Measurements from ENCODE around the gene ZNF585A. TPM values are rescaled to one million over a fixed set of nuclear protein-coding genes. Genes with fewer than 3 reads are reported as not detected.

Gene ZNF585A
- total and polyA plus RNA-seq, 2 of the 8 experiments (the other 6 are each of a cell fraction or from before 2014, with no cell fraction given) = 4.5 to 8.3 TPM

- Histone ChIP-seq H2BK20ac (ENCODE audit: low read length) (no peak overlapping the region), H2BK15ac (ENCODE audit: low read length) (no peak overlapping the region), H3K4me3 (ENCODE audit: extremely low read depth in 1 of 4, insufficient read depth in 2 of 4, low read depth in 3 of 4, low read length in 4 of 4) (no peak overlapping the region), H2AK5ac (ENCODE audit: low read depth, low read length) (no peak overlapping the region), H4K5ac (ENCODE audit: insufficient read length, low read depth, low read length) (no peak overlapping the region), H4K8ac (ENCODE audit: extremely low read depth, insufficient read depth, low read length) (no peak overlapping the region), H3K79me2 (ENCODE audit: control insufficient read depth in 1 of 2, insufficient read depth in 2 of 2, low read length in 2 of 2) (no peaks in the 10 kb centered on the region), H3K36me3 (ENCODE audit: control insufficient read depth in 2 of 4, insufficient read depth in 4 of 4, low read length in 3 of 4) (peaks cover 0 to 35% (median 9%) of the 10 kb centered on the region in 4 experiments; a peak in 3 of 8 replicates), H3K27ac (ENCODE audit: low read depth, low read length) (no peak overlapping the region), H2BK5ac (ENCODE audit: low read depth, low read length) (no peak overlapping the region), H3K23ac (ENCODE audit: insufficient read length) (no peak overlapping the region), H4K20me1 (replicated peaks in 1 of 2; ENCODE audit: control insufficient read depth in 1 of 2, insufficient read depth in 2 of 2, low read length in 2 of 2) (no peaks in the 10 kb centered on the region), H2BK120ac (replicated peaks; ENCODE audit: low read depth, low read length) (no peak overlapping the region), H3K79me1 (ENCODE audit: low read depth, low read length) (no peaks in the 10 kb centered on the region), H3K9ac (replicated peaks in 1 of 4; ENCODE audit: extremely low read depth in 1 of 4, low read depth in 3 of 4, low read length in 3 of 4) (no peak overlapping the region), H3K56ac (replicated peaks; ENCODE audit: insufficient read length, low read depth, low read length) (no peak overlapping the region), H3K9me3 (ENCODE audit: insufficient read depth in 2 of 2, low read depth in 1 of 2, low read length in 1 of 2) (peaks cover 15 to 25% of the 10 kb centered on the region in 2 experiments), H2BK12ac (ENCODE audit: low read depth, low read length) (no peak overlapping the region), H3K4me2 (ENCODE audit: insufficient read depth in 1 of 2, low read depth in 2 of 2, low read length in 2 of 2) (no peak overlapping the region), H3K27me3 (replicated peaks in 1 of 4; ENCODE audit: control insufficient read depth in 3 of 4, extremely low read depth in 1 of 4, insufficient read depth in 3 of 4, low read length in 3 of 4) (no peaks in the 10 kb centered on the region), H4K91ac (replicated peaks; ENCODE audit: insufficient read length, low read length) (no peak overlapping the region), H3K23me2 (ENCODE audit: low read depth, low read length) (no peaks in the 10 kb centered on the region), H3K4ac (replicated peaks; ENCODE audit: insufficient read length, low read depth, low read length) (no peak overlapping the region), H3K4me1 (replicated peaks in 1 of 4; ENCODE audit: control insufficient read depth in 3 of 4, insufficient read depth in 4 of 4, low read length in 3 of 4) (no peaks in the 10 kb centered on the region), H3K18ac (ENCODE audit: extremely low read depth, low read length) (no peak overlapping the region), H2AFZ (ENCODE audit: low read length) (no peak overlapping the region), H3K14ac (ENCODE audit: insufficient read length) (no peak overlapping the region)
- CTCF ChIA-PET (ENCODE audit: partially characterized antibody) = no interaction called here
- TF ChIP-seq EP300 (IDR thresholded peaks at IDR 0.05; ENCODE audit: borderline replicate concordance in 1 of 2, low read depth in 2 of 2, low read length in 2 of 2) (no peak), CHD1 (IDR thresholded peaks at IDR 0.05; ENCODE audit: low read depth, low read length) (no peak)
- POLR2A ChIA-PET (ENCODE audit: partially characterized antibody) = no interaction called here
- DNase-seq (ENCODE audit: low read depth in 1 of 2, low spot score in 2 of 2) (no peak), FAIRE-seq (no peak)
- WGBS, 2 experiments (ENCODE audit: extremely low coverage in 1 of 2, insufficient coverage in 1 of 2, insufficient read length in 1 of 2, insufficient replicate concordance in 2 of 2, low coverage in 1 of 2, low lambda C conversion rate in 2 of 2, missing lambda C conversion rate in 1 of 2) = 90% methylated on average over 1 of the region's 1 CpG; no CpG with 5 or more reads in 1 of the 2 experiments
Observed at GRCh38 chr19:37095859-37096258, 76.6 kb downstream of the ZNF585A start.

Other genes with a start within 250 kb of the ZNF585A start
- 8.8 and 10.5 TPM in 2 replicates for gene ZNF420, start 94.3 kb downstream of the ZNF585A start, total RNA-seq (2021; fragmentation: NEBNext Ultra II Directional; extraction: Animal tissue kit (Norgen Biotek cat#: 25700))
- 1.1 and 1.7 TPM in 2 replicates for gene ZNF420, start 94.3 kb downstream of the ZNF585A start, polyA plus RNA-seq (2011; rRNA removed)
- gene ZNF585B, start 37.8 kb upstream of the ZNF585A start, total RNA-seq (2021; fragmentation: NEBNext Ultra II Directional; extraction: Animal tissue kit (Norgen Biotek cat#: 25700)) = 2.7 and 3.3 TPM in 2 replicates
- gene ZNF585B, start 37.8 kb upstream of the ZNF585A start, polyA plus RNA-seq (2011; rRNA removed) = 5.4 and 8.0 TPM in 2 replicates
- 3.7 and 3.9 TPM in 2 replicates for gene ZNF383, start 45.5 kb upstream of the ZNF585A start, total RNA-seq (2021; fragmentation: NEBNext Ultra II Directional; extraction: Animal tissue kit (Norgen Biotek cat#: 25700))
- gene ZNF383, start 45.5 kb upstream of the ZNF585A start, polyA plus RNA-seq (2011; rRNA removed) = 1.2 and 1.3 TPM in 2 replicates
- gene ZNF527, start 198.4 kb upstream of the ZNF585A start, total RNA-seq (2021; fragmentation: NEBNext Ultra II Directional; extraction: Animal tissue kit (Norgen Biotek cat#: 25700)) = 3.7 and 4.5 TPM in 2 replicates
- gene ZNF527, start 198.4 kb upstream of the ZNF585A start, polyA plus RNA-seq (2011; rRNA removed) = 1.3 and 2.1 TPM in 2 replicates

All from H1 (cell line).